ENCODE data around the gene TEX19. TPM values are rescaled to one million over a fixed set of nuclear protein-coding genes. Genes with fewer than 3 reads are reported as not detected.

TEX19 gene
- total RNA-seq, 1 experiment from 2014 or later = 0.24 TPM

DNA sequence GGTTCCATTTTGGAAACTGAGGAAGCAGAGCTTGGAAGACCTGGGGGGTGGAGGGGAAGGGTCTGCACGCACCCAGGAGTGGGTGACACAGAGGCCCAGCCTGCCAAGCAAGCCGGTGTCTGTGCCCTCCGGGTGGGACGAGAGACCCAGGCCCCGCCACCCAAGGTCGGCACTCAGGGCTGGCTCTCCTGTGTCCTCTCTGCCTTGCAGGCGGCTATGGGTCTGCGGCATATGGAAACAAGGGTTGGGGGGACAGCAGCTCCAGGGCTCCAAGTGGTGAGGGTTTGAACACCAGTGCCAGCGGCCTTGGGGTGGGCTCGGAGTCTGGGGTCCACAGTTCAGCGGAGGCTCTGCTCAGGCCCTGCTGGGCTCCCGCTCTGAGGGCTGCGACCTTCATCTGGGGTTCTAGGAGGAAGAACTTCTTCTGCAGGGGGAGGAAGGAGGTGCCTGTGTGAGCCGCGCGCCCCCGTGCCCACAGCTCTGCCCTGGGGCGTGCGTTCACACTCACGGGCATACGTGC is 37.0 kb upstream of the TEX19 start:
- Histone ChIP-seq H3K36me3 (ENCODE audit: low read depth) (no peaks in the 10 kb centered on the region), H3F3A (ENCODE audit: insufficient read depth, low read depth) (no peaks in the 10 kb centered on the region), H4K20me1 (ENCODE audit: insufficient read depth) (no peaks in the 10 kb centered on the region), H3K27me3 (ENCODE audit: insufficient read depth, low read depth) (0 out of 2 replicates have a peak, but pooled peaks cover 6% of the 10 kb centered on the region), H2AFZ (no peak overlapping the region), H3K79me2 (ENCODE audit: low read depth) (no peaks in the 10 kb centered on the region), H3K4me2 (no peak overlapping the region), H3K9me3 (ENCODE audit: insufficient read depth, low read depth) (no peaks in the 10 kb centered on the region), H3K27ac (no peak overlapping the region), H3K4me1 (replicated peaks; ENCODE audit: insufficient read depth) (no peaks in the 10 kb centered on the region), H3K4me3 (no peak overlapping the region), H3K9me2 (ENCODE audit: insufficient read depth) (no peaks in the 10 kb centered on the region)
- TF ChIP-seq, protein P1, sequence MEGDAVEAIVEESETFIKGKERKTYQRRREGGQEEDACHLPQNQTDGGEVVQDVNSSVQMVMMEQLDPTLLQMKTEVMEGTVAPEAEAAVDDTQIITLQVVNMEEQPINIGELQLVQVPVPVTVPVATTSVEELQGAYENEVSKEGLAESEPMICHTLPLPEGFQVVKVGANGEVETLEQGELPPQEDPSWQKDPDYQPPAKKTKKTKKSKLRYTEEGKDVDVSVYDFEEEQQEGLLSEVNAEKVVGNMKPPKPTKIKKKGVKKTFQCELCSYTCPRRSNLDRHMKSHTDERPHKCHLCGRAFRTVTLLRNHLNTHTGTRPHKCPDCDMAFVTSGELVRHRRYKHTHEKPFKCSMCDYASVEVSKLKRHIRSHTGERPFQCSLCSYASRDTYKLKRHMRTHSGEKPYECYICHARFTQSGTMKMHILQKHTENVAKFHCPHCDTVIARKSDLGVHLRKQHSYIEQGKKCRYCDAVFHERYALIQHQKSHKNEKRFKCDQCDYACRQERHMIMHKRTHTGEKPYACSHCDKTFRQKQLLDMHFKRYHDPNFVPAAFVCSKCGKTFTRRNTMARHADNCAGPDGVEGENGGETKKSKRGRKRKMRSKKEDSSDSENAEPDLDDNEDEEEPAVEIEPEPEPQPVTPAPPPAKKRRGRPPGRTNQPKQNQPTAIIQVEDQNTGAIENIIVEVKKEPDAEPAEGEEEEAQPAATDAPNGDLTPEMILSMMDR (conservative IDR thresholded peaks at IDR 0.05) = no peak
- TF ChIP-seq EZH2 (IDR thresholded peaks at IDR 0.05; ENCODE audit: low read depth) = no peak
- BruUV-seq (replicated peaks) = no TSS peak
- ChIA-PET POLR2A (ENCODE audit: unreplicated experiment) (interaction anchor here (0.6 to 0.7 kb wide), 2 partner anchors 80 to 232 kb away, joined by 4 to 5 read pairs; no protein-coding TSS in a partner anchor), CTCF (no interaction called here)
- intact Hi-C loops (cut with micrococcal nuclease; ENCODE audit: unreplicated experiment) = loop anchor here (2.0 kb wide), 1 partner anchor 77 kb away; no protein-coding TSS in a partner anchor
- no peak for DNase-seq

DNA sequence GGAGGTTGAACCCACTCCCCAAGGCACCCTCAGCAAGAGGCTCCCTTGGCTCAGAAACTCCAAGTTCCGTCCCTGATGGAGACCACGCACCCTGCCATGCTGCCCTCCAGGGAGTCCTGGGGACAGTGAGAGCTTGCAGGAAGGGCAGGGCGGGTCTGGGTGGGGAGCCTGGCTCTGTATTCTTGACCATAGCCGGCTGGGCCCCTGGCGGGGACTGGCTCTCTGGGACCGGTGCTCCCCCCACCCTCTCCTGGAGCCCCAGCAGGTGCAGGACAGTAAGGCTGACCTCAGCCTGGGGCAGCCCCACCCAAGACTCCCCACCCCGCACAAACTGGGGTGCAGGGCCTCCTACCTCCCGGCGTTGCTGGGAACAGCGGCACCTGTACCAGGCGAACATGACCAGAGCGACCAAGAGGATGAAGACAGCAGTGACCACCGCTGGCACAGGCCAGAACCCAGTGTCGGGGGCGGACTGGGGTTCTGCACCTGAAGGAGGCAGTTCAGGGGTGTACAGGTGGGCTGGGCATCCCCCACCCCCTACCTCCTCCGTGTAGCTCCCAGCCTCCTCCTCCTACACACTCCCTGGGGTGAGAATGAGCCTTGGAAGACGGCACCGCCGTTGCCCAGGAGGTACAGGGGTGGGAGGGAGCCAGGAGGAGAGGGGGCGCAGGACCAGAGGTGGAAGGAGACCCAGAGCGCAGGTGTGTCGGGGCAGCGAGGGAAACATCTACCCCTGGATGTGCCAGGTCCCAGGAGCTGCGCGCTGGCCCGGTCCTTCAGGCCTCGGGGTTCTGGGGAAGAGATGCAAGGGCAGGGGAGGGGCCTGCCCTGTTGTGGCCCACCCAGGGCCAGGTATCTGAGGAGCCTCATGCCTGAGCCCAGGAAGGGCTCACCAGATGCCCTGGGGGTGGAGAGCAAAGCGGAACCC is 36.3 kb upstream of the TEX19 start:
- no peak overlapping the region for H3K27ac ChIP-seq
- H3K9me2 ChIP-seq (ENCODE audit: insufficient read depth) = no peaks in the 10 kb centered on the region
- BruUV-seq (replicated peaks) = no TSS peak
- ChIA-PET CTCF (interaction anchor here (0.6 kb wide), 1 partner anchor 152 kb away, joined by 5 read pairs; no protein-coding TSS in a partner anchor), POLR2A (ENCODE audit: unreplicated experiment) (interaction anchor here (0.5 kb wide), 1 partner anchor 686 kb away, joined by 4 read pairs; the partner anchor contains the start of genes NPLOC4 and TSPAN10)
- DNase-seq = no peak
- H3K4me3 ChIP-seq = no peak overlapping the region
- H3K27me3 ChIP-seq (ENCODE audit: insufficient read depth, low read depth) = 0 out of 2 replicates have a peak, but pooled peaks cover 6% of the 10 kb centered on the region
- no peak overlapping the region for H2AFZ ChIP-seq
- H3K79me2 ChIP-seq (ENCODE audit: low read depth) = no peaks in the 10 kb centered on the region
- no peak for TF ChIP-seq EZH2 (IDR thresholded peaks at IDR 0.05; ENCODE audit: low read depth)
- TF ChIP-seq, protein P1 (conservative IDR thresholded peaks at IDR 0.05) = no peak
- H3K4me1 ChIP-seq (replicated peaks; ENCODE audit: insufficient read depth) = no peaks in the 10 kb centered on the region
- no peak overlapping the region for H3K4me2 ChIP-seq
- H4K20me1 ChIP-seq (ENCODE audit: insufficient read depth) = no peaks in the 10 kb centered on the region
- H3F3A ChIP-seq (ENCODE audit: insufficient read depth, low read depth) = no peaks in the 10 kb centered on the region
- intact Hi-C loops (cut with micrococcal nuclease; ENCODE audit: unreplicated experiment) = no loop called here
- no peaks in the 10 kb centered on the region for H3K36me3 ChIP-seq (ENCODE audit: low read depth)
- H3K9me3 ChIP-seq (ENCODE audit: insufficient read depth, low read depth) = no peaks in the 10 kb centered on the region

DNA sequence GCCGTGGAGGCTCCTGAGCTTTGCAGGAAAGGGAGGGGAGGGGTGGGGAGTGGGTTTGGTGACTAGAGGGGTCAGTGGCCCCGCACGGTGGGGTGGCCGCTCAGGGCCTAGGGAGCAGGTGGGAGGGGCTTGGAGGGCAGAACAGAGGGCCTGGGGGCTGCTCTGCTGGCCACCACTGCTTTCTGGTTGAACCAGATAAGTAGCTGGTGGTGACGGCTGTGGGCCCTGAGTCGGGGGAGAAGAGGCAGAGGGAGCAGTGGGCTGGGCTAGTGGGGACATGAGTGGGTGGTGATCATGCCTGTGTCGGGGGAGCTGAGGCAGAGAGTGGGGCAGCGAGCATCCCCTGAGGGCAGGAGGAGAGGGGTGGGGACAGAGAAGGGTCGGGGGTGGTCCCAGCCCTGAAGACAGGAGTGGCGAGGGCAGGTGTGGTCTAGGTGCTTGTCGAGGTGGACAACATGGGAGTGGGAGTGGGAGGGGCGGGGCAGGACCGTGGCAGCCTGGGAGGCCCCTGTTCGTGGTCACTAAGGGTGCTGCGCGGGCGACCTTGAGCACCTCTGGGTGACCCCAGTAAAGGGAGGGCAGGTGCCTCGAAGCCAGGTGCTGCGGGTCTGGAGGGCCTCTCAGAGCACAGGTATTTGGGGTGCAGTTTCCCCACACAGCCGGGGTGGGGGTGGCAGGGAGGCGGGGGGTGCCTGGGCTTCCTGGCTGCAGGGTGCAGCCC is 35.4 kb upstream of the TEX19 start:
- POLR2A ChIA-PET (ENCODE audit: unreplicated experiment) = interaction anchor here (0.5 kb wide), 1 partner anchor 17 kb away, joined by 5 read pairs; no protein-coding TSS in a partner anchor
- Histone ChIP-seq H3K9me2 (ENCODE audit: insufficient read depth) (no peaks in the 10 kb centered on the region), H4K20me1 (ENCODE audit: insufficient read depth) (no peaks in the 10 kb centered on the region), H2AFZ (no peak overlapping the region), H3K4me2 (no peak overlapping the region), H3F3A (ENCODE audit: insufficient read depth, low read depth) (no peaks in the 10 kb centered on the region), H3K27me3 (ENCODE audit: insufficient read depth, low read depth) (0 out of 2 replicates have a peak, but pooled peaks cover 6% of the 10 kb centered on the region), H3K9me3 (ENCODE audit: insufficient read depth, low read depth) (no peaks in the 10 kb centered on the region), H3K79me2 (ENCODE audit: low read depth) (no peaks in the 10 kb centered on the region), H3K27ac (no peak overlapping the region), H3K36me3 (ENCODE audit: low read depth) (no peaks in the 10 kb centered on the region), H3K4me1 (replicated peaks; ENCODE audit: insufficient read depth) (no peaks in the 10 kb centered on the region), H3K4me3 (no peak overlapping the region)
- intact Hi-C loops (cut with micrococcal nuclease; ENCODE audit: unreplicated experiment) = no loop called here
- no peak for DNase-seq
- TF ChIP-seq EZH2 (IDR thresholded peaks at IDR 0.05; ENCODE audit: low read depth) = no peak
- TF ChIP-seq, protein P1 (conservative IDR thresholded peaks at IDR 0.05) = no peak
- no TSS peak for BruUV-seq (replicated peaks)
- CTCF ChIA-PET = interaction anchor here (0.6 kb wide), 1 partner anchor 151 kb away, joined by 5 read pairs; no protein-coding TSS in a partner anchor
